GM13977 (cell line): ENCODE results near the gene RNF11.

Experiments used
- DNase-seq: peaks from one replicate; pipeline ENCODE4 v3.0.0; 2012; ENCODE audit warnings: low spot score
- CTCF ChIP-seq: IDR thresholded peaks from 2 replicates; pipeline ENCODE4 v1.5.1; 2012; ENCODE audit warnings: mild to moderate bottlenecking, control low read depth; ENCODE audit not compliant: insufficient read depth; ENCODE audit errors: extremely low read depth, missing control alignments
- in situ Hi-C: fragments of 300-500 bp; cut with MboI; formaldehyde crosslinking; loops from one replicate; pipeline ENCODE4 v1.12.0; 2022; ENCODE audit warnings: low sequenced_read_pairs, low pct_unique_long_range_greater_than_20kb, mixed read lengths, inconsistent platforms; ENCODE audit not compliant: unreplicated experiment

RNF11 gene

GRCh38 chr1:51303315-51303714 is 67.2 kb downstream of the RNF11 start:
- TF ChIP-seq CTCF = no peak
- in situ Hi-C loops = no loop called here

GRCh38 chr1:51303751-51304251 is 67.7 kb downstream of the RNF11 start:
- TF ChIP-seq CTCF = no peak
- in situ Hi-C loops = no loop called here
- peak; percentile 57 for DNase-seq

More at GRCh38 chr1:51303315-51303714, 67.2 kb downstream of the RNF11 start:
- no peak for DNase-seq

- no peak for TF ChIP-seq CTCF
- in situ Hi-C loops = no loop called here
- no peak for DNase-seq
Observed at GRCh38 chr1:51304360-51304759, 68.3 kb downstream of the RNF11 start.

DNA sequence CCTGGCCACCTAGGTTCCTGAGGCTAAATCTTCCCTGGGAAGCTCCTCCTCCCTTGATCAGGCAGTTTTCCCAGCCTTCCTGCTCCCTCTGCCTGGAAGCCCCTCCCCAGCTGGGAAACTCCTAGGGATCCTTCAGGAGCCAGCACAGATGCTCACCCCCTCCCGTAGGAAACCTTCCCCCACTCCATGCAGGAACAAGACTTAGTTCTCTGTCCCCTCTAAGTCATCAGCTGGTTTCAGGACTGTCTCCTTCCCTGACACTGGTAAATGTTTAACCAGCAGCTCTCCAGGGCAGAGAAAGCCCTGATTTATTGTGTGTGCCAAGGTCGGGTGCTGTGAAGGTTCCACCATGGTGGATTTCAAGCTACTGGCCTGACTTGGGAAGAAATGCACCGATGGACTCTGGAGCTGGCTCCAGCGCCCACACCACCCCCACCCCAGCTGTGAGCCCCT is 69.3 kb downstream of the RNF11 start:
- DNase-seq = no peak
- no peak for TF ChIP-seq CTCF
- in situ Hi-C loops = no loop called here

GRCh38 chr1:51306950-51307349 is 70.9 kb downstream of the RNF11 start:
- no peak for DNase-seq
- TF ChIP-seq CTCF = no peak
- in situ Hi-C loops = no loop called here

GRCh38 chr1:51308636-51309035 is 72.6 kb downstream of the RNF11 start:
- no peak for DNase-seq
- no peak for TF ChIP-seq CTCF
- in situ Hi-C loops = no loop called here

GRCh38 chr1:51309291-51309690 is 73.2 kb downstream of the RNF11 start:
- TF ChIP-seq CTCF = no peak
- in situ Hi-C loops = no loop called here
- DNase-seq = no peak
